Neural progenitor cell (in vitro differentiated cells): ENCODE measurements around the gene PDZK1.

ENCODE experiments used
- EZH2 ChIP-seq: fragments of 200-600 bp; sonication (generic); IDR thresholded peaks from 2 replicates; pipeline ENCODE4 v1.6.1; 2017; ENCODE audit warnings: antibody characterized with exemption, mild to moderate bottlenecking, moderate library complexity
- EZH2phosphoT487 ChIP-seq: fragments of 200-600 bp; sonication (generic); IDR thresholded peaks from 2 replicates; pipeline ENCODE4 v1.6.1; 2017; ENCODE audit warnings: antibody characterized with exemption
- TF ChIP-seq, protein P1 (sequence below): fragments of 200-600 bp; sonication (generic); IDR thresholded peaks from 2 replicates; pipeline ENCODE4 v1.5.1; 2017; ENCODE audit warnings: antibody characterized with exemption, mild to moderate bottlenecking

DNA sequence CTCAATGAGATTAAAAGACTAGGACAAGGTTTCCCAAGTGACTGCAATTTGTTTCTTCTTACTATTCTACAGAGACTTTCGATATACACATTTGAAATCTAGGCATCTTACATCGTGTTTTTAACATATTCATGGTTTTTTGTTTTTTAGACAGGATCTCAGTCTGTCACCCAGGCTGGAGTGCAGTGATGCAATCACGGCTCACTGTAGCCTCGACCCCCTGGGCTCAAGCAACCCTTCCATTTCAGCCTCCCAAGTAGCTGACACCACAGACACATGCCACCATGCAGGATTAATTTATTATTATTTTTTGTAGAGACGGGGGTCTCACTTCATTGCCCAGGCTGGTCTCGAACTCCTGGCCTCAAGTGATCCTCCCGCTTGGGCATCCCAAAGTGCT is 1.5 kb downstream of the PDZK1 start:
- TF ChIP-seq, protein P1, sequence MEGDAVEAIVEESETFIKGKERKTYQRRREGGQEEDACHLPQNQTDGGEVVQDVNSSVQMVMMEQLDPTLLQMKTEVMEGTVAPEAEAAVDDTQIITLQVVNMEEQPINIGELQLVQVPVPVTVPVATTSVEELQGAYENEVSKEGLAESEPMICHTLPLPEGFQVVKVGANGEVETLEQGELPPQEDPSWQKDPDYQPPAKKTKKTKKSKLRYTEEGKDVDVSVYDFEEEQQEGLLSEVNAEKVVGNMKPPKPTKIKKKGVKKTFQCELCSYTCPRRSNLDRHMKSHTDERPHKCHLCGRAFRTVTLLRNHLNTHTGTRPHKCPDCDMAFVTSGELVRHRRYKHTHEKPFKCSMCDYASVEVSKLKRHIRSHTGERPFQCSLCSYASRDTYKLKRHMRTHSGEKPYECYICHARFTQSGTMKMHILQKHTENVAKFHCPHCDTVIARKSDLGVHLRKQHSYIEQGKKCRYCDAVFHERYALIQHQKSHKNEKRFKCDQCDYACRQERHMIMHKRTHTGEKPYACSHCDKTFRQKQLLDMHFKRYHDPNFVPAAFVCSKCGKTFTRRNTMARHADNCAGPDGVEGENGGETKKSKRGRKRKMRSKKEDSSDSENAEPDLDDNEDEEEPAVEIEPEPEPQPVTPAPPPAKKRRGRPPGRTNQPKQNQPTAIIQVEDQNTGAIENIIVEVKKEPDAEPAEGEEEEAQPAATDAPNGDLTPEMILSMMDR = no peak
- TF ChIP-seq EZH2 (no peak), EZH2phosphoT487 (no peak)
